Fibroblast of lung (primary cell): Measurements from ENCODE around the gene HMG20A. TPM values are rescaled to one million over a fixed set of nuclear protein-coding genes. Genes with fewer than 3 reads are reported as not detected.

Source experiments
- DNase-seq, 2 donors: peaks; one replicate each; pipeline versions ENCODE4 v3.0.0 to v3.0.0-alpha.2; 2010; ENCODE audit warnings: low read depth in 2 of 2
- H2AFZ ChIP-seq: 2 replicates; pipeline ENCODE4 v1.5.1; 2012; ENCODE audit warnings: low read length, control low read depth, inconsistent platforms
- H3K27ac ChIP-seq: 2 replicates; pipeline ENCODE4 v1.5.1; 2011; ENCODE audit warnings: low read length, control low read depth; ENCODE audit not compliant: insufficient read depth
- H3K27me3 ChIP-seq: 2 replicates; pipeline ENCODE4 v1.5.1; 2011; ENCODE audit warnings: mild to moderate bottlenecking, low read length; ENCODE audit not compliant: control insufficient read depth, insufficient read depth
- H3K36me3 ChIP-seq: 2 replicates; pipeline ENCODE4 v1.5.1; 2011; ENCODE audit warnings: low read length; ENCODE audit not compliant: control insufficient read depth, insufficient read depth
- H3K4me1 ChIP-seq: 2 replicates; pipeline ENCODE4 v1.5.1; 2011; ENCODE audit warnings: low read length; ENCODE audit not compliant: control insufficient read depth, insufficient read depth; ENCODE audit errors: extremely low read depth
- H3K4me2 ChIP-seq: 2 replicates; pipeline ENCODE4 v1.5.1; 2011; ENCODE audit warnings: low read length, control low read depth; ENCODE audit not compliant: insufficient read depth; ENCODE audit errors: extremely low read depth
- H3K4me3 ChIP-seq, 4 experiments: fragments of 200-600 bp in 1 of 4; sonication (generic) in 1 of 4; replicated peaks in 1 of 4; 2 replicates each; pipeline ENCODE4 v1.5.1; 2011 to 2016; ENCODE audit warnings: low read length in 4 of 4, low read depth in 3 of 4, mild to moderate bottlenecking in 3 of 4, control low read depth in 2 of 4, inconsistent platforms in 1 of 4, mixed read lengths in 1 of 4; ENCODE audit not compliant: insufficient read depth in 1 of 4; ENCODE audit errors: control extremely low read depth in 1 of 4
- H3K79me2 ChIP-seq: 2 replicates; pipeline ENCODE4 v1.5.1; 2012; ENCODE audit warnings: mild to moderate bottlenecking, low read length, inconsistent platforms; ENCODE audit not compliant: control insufficient read depth, insufficient read depth
- H3K9ac ChIP-seq: 2 replicates; pipeline ENCODE4 v1.5.1; 2011; ENCODE audit warnings: mild to moderate bottlenecking, low read length, control low read depth; ENCODE audit not compliant: insufficient read depth
- H3K9me3 ChIP-seq: 2 replicates; pipeline ENCODE4 v1.5.1; 2012; ENCODE audit warnings: low read depth, low read length; ENCODE audit not compliant: control insufficient read depth, insufficient read depth
- H4K20me1 ChIP-seq: 2 replicates; pipeline ENCODE4 v1.5.1; 2011; ENCODE audit warnings: low read length; ENCODE audit not compliant: control insufficient read depth, insufficient read depth; ENCODE audit errors: extremely low read depth
- CTCF ChIP-seq, 2 donors: IDR thresholded peaks in 1 of 2; conservative IDR thresholded peaks in 1 of 2; 1 replicate in 1 of 2; 2 replicates in 1 of 2; pipeline ENCODE4 v1.5.1; 2011 to 2012; ENCODE audit warnings: low read length in 2 of 2, control low read depth in 1 of 2, inconsistent platforms in 1 of 2, low read depth in 1 of 2, mild to moderate bottlenecking in 1 of 2
- EZH2 ChIP-seq: IDR thresholded peaks from 2 replicates; pipeline ENCODE4 v1.5.1; 2012; ENCODE audit warnings: low read length, control low read depth, mild to moderate bottlenecking; ENCODE audit errors: missing control alignments
- polyA plus RNA-seq, 2 donors: library from polyadenylated mRNA; depleted of rRNA in 1 of 2; stranded (reverse) in 1 of 2; unstranded in 1 of 2; fragments of >200 nt; gene quantifications; 2 replicates each; pipeline ENCODE4 v1.2.1, GENCODE V29; 2011 to 2012; ENCODE audit warnings: missing spikeins in 1 of 2
- total RNA-seq: library from RNA; depleted of rRNA; stranded (reverse); fragments of >200 nt; gene quantifications from 2 replicates; pipeline ENCODE4 v1.2.1, GENCODE V29; 2014

Gene HMG20A
- total and polyA plus RNA-seq, 2 donors (not counting 1 experiment from before 2014, with no cell fraction given): 26.3 to 38.0 TPM

DNA sequence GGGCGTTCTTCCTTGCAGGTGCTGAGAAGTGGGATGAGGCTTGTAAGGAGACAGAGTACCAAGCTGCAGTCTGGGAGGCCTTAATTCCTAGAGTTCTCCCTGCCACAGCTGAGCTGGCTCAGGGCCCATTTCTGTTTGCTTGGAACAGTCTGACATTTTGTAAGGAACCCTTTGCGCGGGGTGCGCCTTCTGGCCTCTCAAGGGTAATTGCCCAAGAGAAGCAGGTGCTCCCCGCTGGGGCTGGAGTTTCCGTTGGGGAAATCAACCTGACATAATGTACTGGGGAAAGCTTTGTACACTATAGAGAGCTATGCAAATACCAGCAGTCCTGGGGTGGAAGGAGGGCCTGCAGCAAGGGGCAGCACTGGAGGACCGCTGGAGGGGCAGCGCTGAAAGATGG is 83.6 kb downstream of the HMG20A start:
- TF ChIP-seq CTCF (conservative IDR thresholded peaks at IDR 0.05 in 1 of 2, IDR thresholded peaks at IDR 0.05 in 1 of 2; ENCODE audit: low read depth in 1 of 2, low read length in 2 of 2) (no peak), EZH2 (no peak)
- no peak for DNase-seq
- no peaks in the 10 kb centered on the region for H3K9me3 ChIP-seq
- no peak overlapping the region for H3K4me3 ChIP-seq
- H3K9ac ChIP-seq: no peak overlapping the region
- H3K36me3 ChIP-seq: no peaks in the 10 kb centered on the region
- no peaks in the 10 kb centered on the region for H3K79me2 ChIP-seq
- H3K4me2 ChIP-seq: no peak overlapping the region
- peaks cover 22% of the 10 kb centered on the region for H3K4me1 ChIP-seq
- no peaks in the 10 kb centered on the region for H4K20me1 ChIP-seq
- H2AFZ ChIP-seq: no peak overlapping the region
- no peak overlapping the region for H3K27ac ChIP-seq
- H3K27me3 ChIP-seq: no peaks in the 10 kb centered on the region

- TF ChIP-seq EZH2 (no peak), CTCF (conservative IDR thresholded peaks at IDR 0.05 in 1 of 2, IDR thresholded peaks at IDR 0.05 in 1 of 2; ENCODE audit: low read depth in 1 of 2, low read length in 2 of 2) (no peak)
- Histone ChIP-seq H3K4me1 (peaks cover 21% of the 10 kb centered on the region), H3K27ac (no peak overlapping the region), H2AFZ (no peak overlapping the region), H4K20me1 (no peaks in the 10 kb centered on the region), H3K9ac (no peak overlapping the region), H3K36me3 (no peaks in the 10 kb centered on the region), H3K79me2 (no peaks in the 10 kb centered on the region), H3K27me3 (no peaks in the 10 kb centered on the region), H3K4me3 (no peak overlapping the region), H3K9me3 (no peaks in the 10 kb centered on the region), H3K4me2 (no peak overlapping the region)
- no peak for DNase-seq
Observed at GRCh38 chr15:77504871-77505270, 84.2 kb downstream of the HMG20A start.

DNA sequence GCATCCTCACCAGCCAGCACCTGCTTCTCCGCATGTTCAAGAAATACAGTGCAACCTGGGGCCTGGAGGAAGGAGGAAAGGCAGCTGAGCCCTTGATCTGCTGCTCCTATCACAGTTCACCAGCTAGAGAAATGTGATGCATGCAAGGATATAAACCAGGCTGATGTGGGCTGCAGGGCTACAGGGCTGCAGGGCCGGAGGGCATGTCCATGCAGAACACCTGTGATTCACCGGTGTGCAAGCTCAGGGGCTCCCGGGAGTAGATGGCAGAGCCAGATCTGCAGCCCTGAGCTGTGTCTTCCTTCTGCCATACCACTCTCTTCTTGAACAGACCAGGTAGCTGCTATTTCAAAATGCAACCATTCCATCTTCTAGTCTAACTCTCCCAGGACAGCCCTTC is 84.9 kb downstream of the HMG20A start:
- DNase-seq: no peak
- no peaks in the 10 kb centered on the region for H4K20me1 ChIP-seq
- H3K9ac ChIP-seq: no peak overlapping the region
- H3K4me2 ChIP-seq: no peak overlapping the region
- H3K4me3 ChIP-seq: no peak overlapping the region
- no peaks in the 10 kb centered on the region for H3K79me2 ChIP-seq
- no peak for TF ChIP-seq EZH2
- no peak for TF ChIP-seq CTCF (conservative IDR thresholded peaks at IDR 0.05 in 1 of 2, IDR thresholded peaks at IDR 0.05 in 1 of 2; ENCODE audit: low read depth in 1 of 2, low read length in 2 of 2)
- H3K4me1 ChIP-seq: peaks cover 21% of the 10 kb centered on the region
- no peaks in the 10 kb centered on the region for H3K27me3 ChIP-seq
- H3K36me3 ChIP-seq: no peaks in the 10 kb centered on the region
- no peak overlapping the region for H2AFZ ChIP-seq
- H3K27ac ChIP-seq: no peak overlapping the region
- no peaks in the 10 kb centered on the region for H3K9me3 ChIP-seq
